ENCODE data around the gene LRMDA.

The LRMDA gene

DNA sequence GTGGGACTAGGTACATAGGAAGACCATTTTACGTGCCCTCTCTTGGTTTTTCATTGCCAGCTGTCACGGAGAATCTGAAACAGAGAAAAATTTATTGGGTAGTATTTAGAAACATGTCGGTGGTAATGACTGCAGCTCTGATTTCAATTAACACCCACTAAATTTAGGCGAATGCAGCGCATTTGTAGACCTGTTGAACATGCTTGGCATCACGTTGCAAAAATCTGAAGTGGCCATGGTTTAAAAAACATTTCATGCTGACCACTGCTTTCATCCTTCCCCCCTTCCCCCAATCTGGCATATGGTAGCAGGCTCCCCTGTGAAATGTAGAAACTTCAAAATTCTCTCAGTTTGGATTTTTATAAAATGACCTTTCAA, 34.0 kb downstream of the LRMDA start:
- H3K4me3 ChIP-seq (ENCODE audit: low read depth, low read length), result no peak overlapping the region
- TF ChIP-seq, protein P1, sequence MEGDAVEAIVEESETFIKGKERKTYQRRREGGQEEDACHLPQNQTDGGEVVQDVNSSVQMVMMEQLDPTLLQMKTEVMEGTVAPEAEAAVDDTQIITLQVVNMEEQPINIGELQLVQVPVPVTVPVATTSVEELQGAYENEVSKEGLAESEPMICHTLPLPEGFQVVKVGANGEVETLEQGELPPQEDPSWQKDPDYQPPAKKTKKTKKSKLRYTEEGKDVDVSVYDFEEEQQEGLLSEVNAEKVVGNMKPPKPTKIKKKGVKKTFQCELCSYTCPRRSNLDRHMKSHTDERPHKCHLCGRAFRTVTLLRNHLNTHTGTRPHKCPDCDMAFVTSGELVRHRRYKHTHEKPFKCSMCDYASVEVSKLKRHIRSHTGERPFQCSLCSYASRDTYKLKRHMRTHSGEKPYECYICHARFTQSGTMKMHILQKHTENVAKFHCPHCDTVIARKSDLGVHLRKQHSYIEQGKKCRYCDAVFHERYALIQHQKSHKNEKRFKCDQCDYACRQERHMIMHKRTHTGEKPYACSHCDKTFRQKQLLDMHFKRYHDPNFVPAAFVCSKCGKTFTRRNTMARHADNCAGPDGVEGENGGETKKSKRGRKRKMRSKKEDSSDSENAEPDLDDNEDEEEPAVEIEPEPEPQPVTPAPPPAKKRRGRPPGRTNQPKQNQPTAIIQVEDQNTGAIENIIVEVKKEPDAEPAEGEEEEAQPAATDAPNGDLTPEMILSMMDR (IDR thresholded peaks at IDR 0.05; ENCODE audit: insufficient read depth, low read depth, low read length, missing control alignments), result no peak
- no peak for DNase-seq (ENCODE audit: low read depth)

DNA sequence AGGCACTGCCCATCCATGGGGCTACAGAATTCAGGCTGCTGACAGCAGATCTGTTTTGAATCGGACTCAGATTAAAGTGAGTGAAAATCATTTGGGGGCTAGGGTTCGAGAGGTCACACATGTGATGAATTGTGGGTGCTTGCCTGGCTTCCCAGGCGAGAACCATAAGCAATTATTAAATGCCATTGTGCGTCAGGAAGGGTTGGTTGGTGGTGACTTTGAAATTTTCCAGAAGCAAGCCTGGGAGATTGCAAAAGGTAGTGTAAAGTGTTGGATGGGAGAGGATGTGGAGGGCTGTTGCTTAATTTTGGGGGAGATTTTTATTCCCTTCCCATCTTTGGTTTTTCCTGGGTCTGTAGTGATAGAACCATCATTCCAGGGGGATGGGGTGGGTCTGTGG, 34.6 kb downstream of the LRMDA start:
- TF ChIP-seq, protein P1 (IDR thresholded peaks at IDR 0.05; ENCODE audit: insufficient read depth, low read depth, low read length, missing control alignments), result no peak
- H3K4me3 ChIP-seq (ENCODE audit: low read depth, low read length), result no peak overlapping the region
- no peak for DNase-seq (ENCODE audit: low read depth)

DNA sequence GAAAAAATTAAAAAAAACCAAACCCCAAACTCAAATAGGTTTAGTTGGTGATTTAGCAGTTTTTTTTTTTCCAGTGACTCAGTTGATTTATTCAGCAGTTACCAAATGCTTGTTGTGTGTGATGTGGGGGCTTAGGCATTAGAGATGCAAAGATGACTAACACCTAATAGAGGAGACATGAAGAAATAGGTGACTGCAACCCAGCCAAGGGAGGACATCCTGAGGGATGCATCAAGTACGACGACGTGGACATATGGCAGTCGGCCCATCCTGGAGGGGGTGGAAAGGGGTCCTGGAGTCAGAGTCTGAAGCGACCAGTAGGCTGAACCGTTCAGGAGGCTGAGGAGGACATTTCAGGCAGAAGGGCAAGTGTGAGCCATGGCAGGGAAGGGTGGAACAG, 35.5 kb downstream of the LRMDA start:
- TF ChIP-seq, protein P1 (IDR thresholded peaks at IDR 0.05; ENCODE audit: insufficient read depth, low read depth, low read length, missing control alignments), result no peak
- no peak overlapping the region for H3K4me3 ChIP-seq (ENCODE audit: low read depth, low read length)
- DNase-seq (ENCODE audit: low read depth), result no peak

DNA sequence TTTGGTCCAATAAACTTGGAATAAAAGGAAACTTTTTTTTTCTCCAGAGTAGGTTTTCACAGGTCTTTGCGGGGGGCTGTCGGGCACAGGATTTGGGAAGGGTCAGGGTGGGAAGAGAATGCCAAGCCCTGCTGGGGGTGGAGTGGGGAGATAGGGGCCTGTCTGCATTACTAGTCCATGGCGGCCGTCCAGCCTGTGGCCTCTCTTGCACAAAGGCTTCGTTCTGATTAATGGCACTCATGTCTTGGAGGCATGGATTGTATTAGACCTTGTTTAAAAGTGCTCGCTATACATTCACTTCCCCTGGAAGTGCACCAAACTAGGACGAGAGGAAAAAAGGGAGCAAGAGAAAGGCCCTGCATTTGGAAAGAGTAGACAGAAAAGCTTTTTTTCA, 37.2 kb downstream of the LRMDA start:
- TF ChIP-seq, protein P1 (IDR thresholded peaks at IDR 0.05; ENCODE audit: insufficient read depth, low read depth, low read length, missing control alignments), result no peak
- H3K4me3 ChIP-seq (ENCODE audit: low read depth, low read length), result no peak overlapping the region
- no peak for DNase-seq (ENCODE audit: low read depth)

DNA sequence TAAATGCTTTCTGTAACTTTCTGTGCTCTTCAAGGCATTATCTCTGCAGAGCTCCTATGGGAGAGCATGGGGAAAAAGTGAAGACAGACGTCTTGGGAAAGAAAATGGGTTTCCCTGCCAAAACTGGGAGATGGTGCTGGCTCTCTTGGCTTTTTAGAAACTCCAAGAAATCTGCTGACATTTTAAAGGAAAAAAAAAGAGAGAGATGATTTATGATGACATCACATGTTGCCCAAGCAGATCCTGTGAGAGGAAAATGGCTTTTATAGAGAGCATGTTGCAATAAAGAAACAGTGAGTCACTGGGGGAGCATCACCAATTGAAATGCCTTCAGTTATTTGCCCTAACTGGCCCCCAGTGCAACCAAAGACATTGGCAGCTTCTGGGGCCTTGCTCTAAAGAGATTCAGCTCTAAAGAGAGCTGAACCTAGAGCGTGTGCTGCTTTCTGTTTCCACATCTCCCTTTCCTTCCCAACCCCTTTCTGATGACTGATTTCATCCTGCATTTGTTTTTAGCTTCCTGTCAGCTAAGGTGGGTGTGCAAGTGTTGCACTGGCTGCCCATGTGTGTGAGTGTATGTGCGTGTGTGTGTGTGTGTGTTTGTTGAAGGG, 37.7 kb downstream of the LRMDA start:
- H3K4me3 ChIP-seq (ENCODE audit: low read depth, low read length), result no peak overlapping the region
- TF ChIP-seq, protein P1 (IDR thresholded peaks at IDR 0.05; ENCODE audit: insufficient read depth, low read depth, low read length, missing control alignments), result no peak
- no peak for DNase-seq (ENCODE audit: low read depth)

DNA sequence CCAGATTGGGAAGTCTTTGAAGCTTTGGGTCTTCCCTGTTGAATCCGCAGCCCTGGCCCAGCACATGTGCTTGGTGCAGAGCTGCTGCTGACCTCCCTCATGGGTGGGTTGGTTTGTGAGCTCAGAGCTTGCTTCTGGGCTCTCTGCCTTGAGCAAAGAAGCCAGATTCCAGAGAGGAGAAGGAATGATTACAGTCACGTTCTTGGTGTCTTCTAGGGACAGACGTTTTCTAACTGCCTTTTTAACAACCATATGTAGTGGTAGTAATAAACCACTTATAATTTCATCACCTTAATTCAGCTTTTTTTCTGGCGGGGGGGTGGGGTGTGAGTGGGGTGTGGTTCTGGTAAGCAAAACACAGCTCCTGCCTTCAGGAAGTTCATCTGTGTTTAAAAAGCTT, 39.5 kb downstream of the LRMDA start:
- TF ChIP-seq, protein P1 (IDR thresholded peaks at IDR 0.05; ENCODE audit: insufficient read depth, low read depth, low read length, missing control alignments), result no peak
- no peak overlapping the region for H3K4me3 ChIP-seq (ENCODE audit: low read depth, low read length)
- DNase-seq (ENCODE audit: low read depth), result no peak

DNA sequence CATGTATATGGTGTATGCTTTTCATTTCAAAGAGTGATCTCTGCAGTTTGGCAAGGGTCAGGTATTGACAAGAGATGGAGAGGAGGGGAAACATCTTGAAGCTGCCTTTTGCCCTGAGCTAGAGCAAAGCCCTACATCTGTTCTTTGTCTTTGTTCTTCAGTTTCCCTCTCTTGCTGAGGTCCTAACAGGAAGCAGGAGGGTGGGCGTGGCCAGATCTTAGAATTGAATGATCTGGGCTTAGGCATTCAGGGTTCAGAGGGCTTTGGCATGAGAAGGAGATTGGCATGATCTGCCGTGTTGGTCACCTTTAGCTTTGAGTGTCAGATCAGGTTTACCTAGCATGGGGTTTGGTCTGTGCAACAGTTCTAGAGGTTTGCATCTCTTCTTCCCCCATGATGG, 41.3 kb downstream of the LRMDA start:
- no peak overlapping the region for H3K4me3 ChIP-seq (ENCODE audit: low read depth, low read length)
- TF ChIP-seq, protein P1 (IDR thresholded peaks at IDR 0.05; ENCODE audit: insufficient read depth, low read depth, low read length, missing control alignments), result no peak
- no peak for DNase-seq (ENCODE audit: low read depth)
